Immature natural killer cell (primary cell): ENCODE results near the gene RNF8. TPM values are rescaled to one million over a fixed set of nuclear protein-coding genes. Genes with fewer than 3 reads are reported as not detected.

Experiments used
- DNase-seq, 3 donors: peaks; one replicate each; pipeline ENCODE4 v3.0.0; 2022; ENCODE audit warnings: mixed read lengths in 1 of 3
- H3K27ac Mint-ChIP-seq, 6 donors: one replicate each; pipeline ENCODE4 v1.8.0; 2020; ENCODE audit warnings: mixed read lengths in 6 of 6, mild to moderate bottlenecking in 5 of 6, inconsistent platforms in 4 of 6, moderate library complexity in 3 of 6
- H3K27me3 Mint-ChIP-seq, 3 donors: one replicate each; pipeline ENCODE4 v1.8.0; 2020 to 2021; ENCODE audit warnings: low read depth in 3 of 3, mild to moderate bottlenecking in 3 of 3, mixed read lengths in 3 of 3, moderate library complexity in 3 of 3, inconsistent platforms in 1 of 3
- H3K36me3 Mint-ChIP-seq, 3 donors: one replicate each; pipeline ENCODE4 v1.8.0; 2020; ENCODE audit warnings: mixed read lengths in 3 of 3, inconsistent platforms in 2 of 3, mild to moderate bottlenecking in 2 of 3
- H3K4me1 Mint-ChIP-seq, 2 donors: one replicate each; pipeline ENCODE4 v1.8.0; 2020; ENCODE audit warnings: inconsistent platforms in 2 of 2, mild to moderate bottlenecking in 2 of 2, mixed read lengths in 2 of 2, moderate library complexity in 1 of 2
- H3K4me3 Mint-ChIP-seq, 5 donors: one replicate each; pipeline ENCODE4 v1.8.0; 2020; ENCODE audit warnings: mild to moderate bottlenecking in 5 of 5, mixed read lengths in 5 of 5, inconsistent platforms in 3 of 5, moderate library complexity in 3 of 5
- H3K9me3 Mint-ChIP-seq, 6 donors: one replicate each; pipeline ENCODE4 v1.8.0; 2020; ENCODE audit warnings: mild to moderate bottlenecking in 6 of 6, mixed read lengths in 6 of 6, inconsistent platforms in 4 of 6, moderate library complexity in 3 of 6
- polyA plus RNA-seq, 3 donors: library from polyadenylated mRNA; unstranded; fragments of 300-500 nt; fragmentation: Illumina TruSeq; gene quantifications; one replicate each; pipeline ENCODE4 v1.2.3, GENCODE V29; 2021

Gene RNF8
- polyA plus RNA-seq, 3 donors from 2014 or later, result 15.2 to 26.4 (median 25.8) TPM

DNA sequence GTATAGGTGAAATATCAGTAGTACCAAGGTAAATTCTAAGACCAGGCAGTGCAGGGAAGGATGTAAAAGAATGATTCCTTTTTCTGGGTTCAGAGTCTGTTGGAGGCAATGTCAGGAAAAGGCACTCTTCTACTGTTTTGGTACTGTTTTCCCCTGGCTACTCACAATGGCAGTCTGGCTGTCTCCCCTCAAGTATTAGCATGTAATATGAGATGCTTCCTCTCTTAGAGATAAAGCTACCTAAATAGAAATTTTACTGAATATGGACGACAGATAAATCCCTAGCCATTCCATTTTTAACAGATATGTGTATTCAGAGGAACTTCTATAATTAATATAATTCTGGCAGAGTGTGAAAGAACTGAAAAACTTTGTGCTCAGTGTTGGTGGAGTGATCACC is 3.5 kb downstream of the RNF8 start:
- no peak overlapping the region for H3K4me3 Mint-ChIP-seq

GRCh38 chr6:37357860-37358259 is 4.1 kb downstream of the RNF8 start:
- Mint-ChIP-seq H3K27me3 (peaks cover 2 to 4% (median 3%) of the 10 kb centered on the region in 3 donors), H3K9me3 (no peaks in the 10 kb centered on the region), H3K4me1 (peaks cover 45 to 56% of the 10 kb centered on the region in 2 donors), H3K36me3 (peaks cover 0 to 12% (median 0%) of the 10 kb centered on the region in 3 donors), H3K4me3 (no peak overlapping the region), H3K27ac (no peak overlapping the region)
- DNase-seq, result no peak

More for the DNA sequence above, 3.5 kb downstream of the RNF8 start:
- peak overlapping the region in 1 of 6 donors; percentile 58 for H3K27ac Mint-ChIP-seq
- peaks cover 45 to 56% of the 10 kb centered on the region in 2 donors for H3K4me1 Mint-ChIP-seq
- no peaks in the 10 kb centered on the region for H3K9me3 Mint-ChIP-seq
- no peak for DNase-seq
- H3K27me3 Mint-ChIP-seq, result peaks cover 2 to 4% (median 3%) of the 10 kb centered on the region in 3 donors
- H3K36me3 Mint-ChIP-seq, result peaks cover 0 to 9% (median 0%) of the 10 kb centered on the region in 3 donors

DNA sequence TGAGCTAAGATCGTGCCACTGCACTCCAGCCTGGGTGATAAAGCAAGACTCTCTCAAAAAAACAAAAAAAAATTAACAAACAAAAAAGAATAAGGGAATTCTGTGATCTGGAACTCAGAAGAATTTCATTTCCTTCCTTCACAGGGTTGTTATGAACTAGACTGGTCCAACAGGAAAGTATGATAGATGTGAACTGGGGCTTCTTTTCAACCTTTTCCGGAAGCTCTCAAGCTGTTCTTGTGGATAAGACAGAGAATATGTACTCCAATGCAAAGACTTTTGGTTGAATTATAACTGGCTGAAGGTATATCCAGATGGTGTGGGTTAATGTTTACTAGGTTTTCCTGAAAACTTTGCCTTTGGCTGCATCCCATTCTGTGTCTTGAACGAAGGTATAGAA is 5.3 kb downstream of the RNF8 start:
- peaks cover 36 to 47% of the 10 kb centered on the region in 2 donors for H3K4me1 Mint-ChIP-seq
- no peak for DNase-seq
- peaks cover 0 to 17% (median 3%) of the 10 kb centered on the region in 3 donors for H3K36me3 Mint-ChIP-seq
- H3K4me3 Mint-ChIP-seq, result no peak overlapping the region
- no peaks in the 10 kb centered on the region for H3K9me3 Mint-ChIP-seq
- peaks cover 0 to 2% (median 2%) of the 10 kb centered on the region in 3 donors for H3K27me3 Mint-ChIP-seq
- no peak overlapping the region for H3K27ac Mint-ChIP-seq

GRCh38 chr6:37362101-37362828 is 8.5 kb downstream of the RNF8 start:
- peaks cover 3 to 21% (median 4%) of the 10 kb centered on the region in 3 donors for H3K36me3 Mint-ChIP-seq
- peaks cover 7 to 28% of the 10 kb centered on the region in 2 donors for H3K4me1 Mint-ChIP-seq
- H3K27me3 Mint-ChIP-seq, result peaks cover 0 to 2% (median 2%) of the 10 kb centered on the region in 3 donors
- no peak overlapping the region for H3K27ac Mint-ChIP-seq
- no peaks in the 10 kb centered on the region for H3K9me3 Mint-ChIP-seq
- DNase-seq, result no peak
- H3K4me3 Mint-ChIP-seq, result no peak overlapping the region

DNA sequence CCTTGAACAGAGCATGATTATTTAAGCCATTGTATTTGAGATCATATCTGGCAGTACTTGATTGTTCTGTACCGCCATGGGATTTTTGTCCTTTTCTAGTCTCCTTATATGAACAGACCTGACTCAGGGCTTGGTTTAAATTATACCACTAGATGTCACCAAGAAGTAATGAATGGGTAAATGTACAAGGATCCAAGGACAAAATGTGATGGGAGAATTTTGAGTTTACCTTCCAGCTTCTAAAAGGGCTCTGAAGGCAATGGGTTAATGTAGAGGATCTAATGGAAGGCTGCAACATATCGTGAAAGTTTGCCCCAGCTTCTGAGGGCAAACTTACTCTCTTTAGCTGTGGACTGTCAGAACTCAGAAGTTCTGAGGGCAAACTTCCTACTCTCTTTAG is 12.0 kb downstream of the RNF8 start:
- Mint-ChIP-seq H3K27me3 (peaks cover 0 to 2% (median 0%) of the 10 kb centered on the region in 3 donors), H3K9me3 (no peaks in the 10 kb centered on the region), H3K4me3 (no peak overlapping the region), H3K4me1 (peaks cover 4 to 14% of the 10 kb centered on the region in 2 donors), H3K27ac (peak overlapping the region in 1 of 6 donors; percentile 4), H3K36me3 (peaks cover 7 to 41% (median 16%) of the 10 kb centered on the region in 3 donors)
- DNase-seq, result no peak

GRCh38 chr6:37366910-37367309 is 13.1 kb downstream of the RNF8 start:
- Mint-ChIP-seq H3K36me3 (peaks cover 8 to 34% (median 16%) of the 10 kb centered on the region in 3 donors), H3K27me3 (no peaks in the 10 kb centered on the region), H3K9me3 (no peaks in the 10 kb centered on the region), H3K4me1 (peaks cover 4 to 14% of the 10 kb centered on the region in 2 donors), H3K4me3 (no peak overlapping the region), H3K27ac (peak overlapping the region in 1 of 6 donors; percentile 37)
- DNase-seq, result no peak

DNA sequence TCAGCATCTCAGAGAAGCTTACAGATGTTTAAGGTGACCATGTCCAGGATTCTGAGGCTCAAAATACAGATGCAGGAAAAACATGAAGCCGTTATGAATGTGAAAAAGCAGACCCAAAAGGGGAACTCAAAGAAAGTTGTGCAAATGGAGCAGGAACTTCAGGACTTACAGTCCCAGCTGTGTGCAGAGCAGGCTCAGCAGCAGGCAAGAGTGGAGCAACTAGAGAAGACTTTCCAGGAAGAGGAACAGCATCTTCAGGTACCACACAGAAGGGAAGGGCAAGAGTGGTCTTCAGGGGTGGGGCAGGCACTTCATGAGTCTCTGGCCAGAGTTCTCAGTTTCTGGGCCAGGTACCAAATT is 15.2 kb downstream of the RNF8 start:
- H3K9me3 Mint-ChIP-seq, result no peaks in the 10 kb centered on the region
- H3K4me3 Mint-ChIP-seq, result no peak overlapping the region
- H3K36me3 Mint-ChIP-seq, result peaks cover 8 to 27% (median 13%) of the 10 kb centered on the region in 3 donors
- peaks cover 4 to 14% of the 10 kb centered on the region in 2 donors for H3K4me1 Mint-ChIP-seq
- no peak overlapping the region for H3K27ac Mint-ChIP-seq
- no peaks in the 10 kb centered on the region for H3K27me3 Mint-ChIP-seq
- DNase-seq, result no peak

- no peak for DNase-seq
- no peaks in the 10 kb centered on the region for H3K9me3 Mint-ChIP-seq
- H3K36me3 Mint-ChIP-seq, result peaks cover 11 to 31% (median 13%) of the 10 kb centered on the region in 3 donors
- H3K4me1 Mint-ChIP-seq, result peaks cover 4 to 14% of the 10 kb centered on the region in 2 donors
- H3K27me3 Mint-ChIP-seq, result no peaks in the 10 kb centered on the region
- H3K4me3 Mint-ChIP-seq, result no peak overlapping the region
- no peak overlapping the region for H3K27ac Mint-ChIP-seq
Measured at GRCh38 chr6:37369321-37370201, 15.8 kb downstream of the RNF8 start.

- H3K9me3 Mint-ChIP-seq, result no peaks in the 10 kb centered on the region
- no peak for DNase-seq
- no peak overlapping the region for H3K4me3 Mint-ChIP-seq
- peak overlapping the region in 1 of 6 donors; percentile 10 for H3K27ac Mint-ChIP-seq
- H3K27me3 Mint-ChIP-seq, result no peaks in the 10 kb centered on the region
- peaks cover 4 to 11% of the 10 kb centered on the region in 2 donors for H3K4me1 Mint-ChIP-seq
- peaks cover 19 to 45% (median 23%) of the 10 kb centered on the region in 3 donors for H3K36me3 Mint-ChIP-seq
Measured at GRCh38 chr6:37371154-37372083, 17.6 kb downstream of the RNF8 start.

- no peak overlapping the region for H3K4me3 Mint-ChIP-seq
- peaks cover 4% of the 10 kb centered on the region in 2 donors for H3K4me1 Mint-ChIP-seq
- H3K36me3 Mint-ChIP-seq, result peaks cover 15 to 41% (median 24%) of the 10 kb centered on the region in 3 donors
Measured at GRCh38 chr6:37372116-37372515, 18.3 kb downstream of the RNF8 start.

GRCh38 chr6:37373822-37374471 is 20.2 kb downstream of the RNF8 start:
- H3K36me3 Mint-ChIP-seq, result peaks cover 17 to 36% (median 26%) of the 10 kb centered on the region in 3 donors
- no peak overlapping the region for H3K27ac Mint-ChIP-seq
- no peak for DNase-seq
- peaks cover 0 to 2% of the 10 kb centered on the region in 2 donors for H3K4me1 Mint-ChIP-seq
- H3K27me3 Mint-ChIP-seq, result no peaks in the 10 kb centered on the region
- H3K9me3 Mint-ChIP-seq, result no peaks in the 10 kb centered on the region
- H3K4me3 Mint-ChIP-seq, result no peak overlapping the region

More at GRCh38 chr6:37372116-37372515, 18.3 kb downstream of the RNF8 start:
- Mint-ChIP-seq H3K9me3 (no peaks in the 10 kb centered on the region), H3K27me3 (no peaks in the 10 kb centered on the region), H3K27ac (no peak overlapping the region)
- no peak for DNase-seq

- Mint-ChIP-seq H3K27ac (no peak overlapping the region), H3K27me3 (no peaks in the 10 kb centered on the region), H3K4me3 (no peak overlapping the region), H3K9me3 (no peaks in the 10 kb centered on the region), H3K36me3 (peaks cover 17 to 31% (median 21%) of the 10 kb centered on the region in 3 donors), H3K4me1 (no peaks in the 10 kb centered on the region)
- no peak for DNase-seq
Measured at GRCh38 chr6:37375376-37375775, 21.6 kb downstream of the RNF8 start.
